OCI-LY1 (cell line): ENCODE measurements around the gene USPL1.

Source experiments
- CTCF ChIP-seq: fragments of 200-600 bp; sonication (generic), shearing (Covaris generic); IDR thresholded peaks from 2 replicates; pipeline ENCODE4 v1.5.1; 2017; ENCODE audit warnings: mild to moderate bottlenecking, antibody characterized with exemption, low read length, moderate library complexity, mixed read lengths
- EZH2 ChIP-seq: fragments of 200-600 bp; sonication (generic), shearing (Covaris generic); IDR thresholded peaks from 2 replicates; pipeline ENCODE4 v1.8.0; 2017; ENCODE audit warnings: borderline replicate concordance, mixed run types, mild to moderate bottlenecking, antibody characterized with exemption, low read length, moderate library complexity, mixed read lengths

- no peak for TF ChIP-seq CTCF
- TF ChIP-seq EZH2 = no peak
Observed at GRCh38 chr13:30616927-30617314, 799 bp upstream of the USPL1 start.
